ENCODE measurements around the gene CADPS2.

Gene CADPS2

GRCh38 chr7:122521767-122522166 lies 364.5 kb downstream of the CADPS2 start:
- H3K27ac ChIP-seq (ENCODE audit: low read length): no peak overlapping the region
- no peak overlapping the region for H3K9ac ChIP-seq (ENCODE audit: low read depth, low read length)
- H3K4me1 ChIP-seq (ENCODE audit: insufficient read depth, low read length): no peaks in the 10 kb centered on the region
- TF ChIP-seq EZH2 (IDR thresholded peaks at IDR 0.05; ENCODE audit: borderline replicate concordance, low read depth, low read length, severe bottlenecking) (no peak), CTCF (IDR thresholded peaks at IDR 0.05; ENCODE audit: borderline replicate concordance, extremely low read depth, low read length, poor library complexity, severe bottlenecking) (no peak)
- no peaks in the 10 kb centered on the region for H3K27me3 ChIP-seq (ENCODE audit: insufficient read depth, low read length, poor library complexity)
- H2AFZ ChIP-seq (ENCODE audit: low read depth, low read length): no peak overlapping the region
- H3K36me3 ChIP-seq (ENCODE audit: insufficient read depth, low read length): no peaks in the 10 kb centered on the region
- H3K4me2 ChIP-seq (ENCODE audit: insufficient read depth, low read length): no peak overlapping the region
- no peaks in the 10 kb centered on the region for H3K9me3 ChIP-seq (ENCODE audit: insufficient read depth, low read length, severe bottlenecking)
- DNase-seq (no peak), ATAC-seq (ENCODE audit: insufficient read depth, low read depth) (no peak)
- no peak overlapping the region for H3K4me3 ChIP-seq (ENCODE audit: low read depth in 1 of 2, low read length in 2 of 2)
- H3K79me2 ChIP-seq (ENCODE audit: insufficient read depth, low read length): no peaks in the 10 kb centered on the region
- H4K20me1 ChIP-seq (ENCODE audit: insufficient read depth, low read length): no peaks in the 10 kb centered on the region

GRCh38 chr7:122520971-122521555 lies 365.2 kb downstream of the CADPS2 start:
- Histone ChIP-seq H3K79me2 (ENCODE audit: insufficient read depth, low read length) (no peaks in the 10 kb centered on the region), H3K36me3 (ENCODE audit: insufficient read depth, low read length) (no peaks in the 10 kb centered on the region), H3K27ac (ENCODE audit: low read length) (no peak overlapping the region), H4K20me1 (ENCODE audit: insufficient read depth, low read length) (no peaks in the 10 kb centered on the region), H3K4me1 (ENCODE audit: insufficient read depth, low read length) (no peaks in the 10 kb centered on the region), H3K4me3 (ENCODE audit: low read depth in 1 of 2, low read length in 2 of 2) (no peak overlapping the region), H3K4me2 (ENCODE audit: insufficient read depth, low read length) (no peak overlapping the region), H3K27me3 (ENCODE audit: insufficient read depth, low read length, poor library complexity) (no peaks in the 10 kb centered on the region), H3K9ac (ENCODE audit: low read depth, low read length) (no peak overlapping the region), H3K9me3 (ENCODE audit: insufficient read depth, low read length, severe bottlenecking) (no peaks in the 10 kb centered on the region), H2AFZ (ENCODE audit: low read depth, low read length) (no peak overlapping the region)
- DNase-seq: no peak
- TF ChIP-seq EZH2 (IDR thresholded peaks at IDR 0.05; ENCODE audit: borderline replicate concordance, low read depth, low read length, severe bottlenecking) (no peak), CTCF (IDR thresholded peaks at IDR 0.05; ENCODE audit: borderline replicate concordance, extremely low read depth, low read length, poor library complexity, severe bottlenecking) (no peak)
- no peak for ATAC-seq (ENCODE audit: insufficient read depth, low read depth)

- DNase-seq: no peak
- Histone ChIP-seq H3K27me3 (ENCODE audit: insufficient read depth, low read length, poor library complexity) (no peaks in the 10 kb centered on the region), H3K4me2 (ENCODE audit: insufficient read depth, low read length) (no peak overlapping the region), H3K9me3 (ENCODE audit: insufficient read depth, low read length, severe bottlenecking) (no peaks in the 10 kb centered on the region), H4K20me1 (ENCODE audit: insufficient read depth, low read length) (no peaks in the 10 kb centered on the region), H2AFZ (ENCODE audit: low read depth, low read length) (no peak overlapping the region), H3K36me3 (ENCODE audit: insufficient read depth, low read length) (no peaks in the 10 kb centered on the region), H3K4me1 (ENCODE audit: insufficient read depth, low read length) (no peaks in the 10 kb centered on the region), H3K4me3 (ENCODE audit: low read depth in 1 of 2, low read length in 2 of 2) (no peak overlapping the region), H3K9ac (ENCODE audit: low read depth, low read length) (no peak overlapping the region), H3K79me2 (ENCODE audit: insufficient read depth, low read length) (no peaks in the 10 kb centered on the region), H3K27ac (ENCODE audit: low read length) (no peak overlapping the region)
- ATAC-seq (ENCODE audit: insufficient read depth, low read depth): no peak
- TF ChIP-seq CTCF (IDR thresholded peaks at IDR 0.05; ENCODE audit: borderline replicate concordance, extremely low read depth, low read length, poor library complexity, severe bottlenecking) (no peak), EZH2 (IDR thresholded peaks at IDR 0.05; ENCODE audit: borderline replicate concordance, low read depth, low read length, severe bottlenecking) (no peak)
Measured at GRCh38 chr7:122518488-122518887, 367.8 kb downstream of the CADPS2 start.

- Histone ChIP-seq H3K4me2 (ENCODE audit: insufficient read depth, low read length) (no peak overlapping the region), H3K27ac (ENCODE audit: low read length) (no peak overlapping the region), H3K4me3 (ENCODE audit: low read depth in 1 of 2, low read length in 2 of 2) (no peak overlapping the region), H3K79me2 (ENCODE audit: insufficient read depth, low read length) (no peaks in the 10 kb centered on the region), H4K20me1 (ENCODE audit: insufficient read depth, low read length) (no peaks in the 10 kb centered on the region), H3K9me3 (ENCODE audit: insufficient read depth, low read length, severe bottlenecking) (no peaks in the 10 kb centered on the region), H3K27me3 (ENCODE audit: insufficient read depth, low read length, poor library complexity) (no peaks in the 10 kb centered on the region), H2AFZ (ENCODE audit: low read depth, low read length) (no peak overlapping the region), H3K9ac (ENCODE audit: low read depth, low read length) (no peak overlapping the region), H3K36me3 (ENCODE audit: insufficient read depth, low read length) (no peaks in the 10 kb centered on the region), H3K4me1 (ENCODE audit: insufficient read depth, low read length) (no peaks in the 10 kb centered on the region)
- DNase-seq: no peak
- TF ChIP-seq CTCF (IDR thresholded peaks at IDR 0.05; ENCODE audit: borderline replicate concordance, extremely low read depth, low read length, poor library complexity, severe bottlenecking): no peak
- TF ChIP-seq EZH2 (IDR thresholded peaks at IDR 0.05; ENCODE audit: borderline replicate concordance, low read depth, low read length, severe bottlenecking): no peak
- no peak for ATAC-seq (ENCODE audit: insufficient read depth, low read depth)
Measured at GRCh38 chr7:122517576-122517975, 368.7 kb downstream of the CADPS2 start.
